SK-N-SH treated with all-trans-retinoic acid at 6 μM for 48 hours (cell line): ENCODE measurements around the gene CD244.

Experiments used
- CSRNP3 ChIP-seq: fragments of 250-450 bp; sonication (Bioruptor Pico); IDR thresholded peaks from 2 replicates; pipeline ENCODE4 v1.5.1; 2021; ENCODE audit warnings: mild to moderate bottlenecking, moderate library complexity
- ESRRG ChIP-seq: fragments of 250-450 bp; sonication (Bioruptor Pico); IDR thresholded peaks from 2 replicates; pipeline ENCODE4 v1.6.1; 2021; ENCODE audit warnings: mild to moderate bottlenecking
- PATZ1 ChIP-seq: fragments of 250-450 bp; sonication (Bioruptor Pico); IDR thresholded peaks from 2 replicates; pipeline ENCODE4 v1.8.0; 2020; ENCODE audit warnings: mild to moderate bottlenecking, moderate library complexity, borderline replicate concordance
- POU6F1 ChIP-seq: fragments of 250-450 bp; sonication (Bioruptor Pico); IDR thresholded peaks from 2 replicates; pipeline ENCODE4 v1.8.0; 2021; ENCODE audit warnings: low read depth, mild to moderate bottlenecking, moderate library complexity, borderline replicate concordance
- RARB ChIP-seq: fragments of 250-450 bp; sonication (Bioruptor Pico); IDR thresholded peaks from 2 replicates; pipeline ENCODE4 v1.8.0; 2021; ENCODE audit warnings: mild to moderate bottlenecking, moderate library complexity
- SNAI2 ChIP-seq: fragments of 250-450 bp; sonication (Bioruptor Pico); IDR thresholded peaks from 2 replicates; pipeline ENCODE4 v1.5.0; 2020; ENCODE audit warnings: mild to moderate bottlenecking, moderate library complexity
- ZFP30 ChIP-seq: fragments of 450-650 bp; formaldehyde crosslinking; IDR thresholded peaks from 2 replicates; pipeline ENCODE4 v1.5.0; 2022; ENCODE audit warnings: mild to moderate bottlenecking, moderate library complexity
- ZNF565 ChIP-seq: fragments of 450-650 bp; formaldehyde crosslinking; conservative IDR thresholded peaks from 2 replicates; pipeline ENCODE4 v1.5.0; 2020; ENCODE audit warnings: low read depth, mild to moderate bottlenecking, moderate library complexity
- ZNF70 ChIP-seq: fragments of 450-650 bp; formaldehyde crosslinking; IDR thresholded peaks from 2 replicates; pipeline ENCODE4 v1.5.0; 2020; ENCODE audit warnings: mild to moderate bottlenecking, moderate library complexity
- ZNF8 ChIP-seq: fragments of 450-650 bp; formaldehyde crosslinking; IDR thresholded peaks from 2 replicates; pipeline ENCODE4 v1.5.0; 2020; ENCODE audit warnings: mild to moderate bottlenecking, moderate library complexity

GRCh38 chr1:160853754-160854153, 8.9 kb downstream of the CD244 start:
- TF ChIP-seq RARB (CRISPR knock-in tag), result no peak
- TF ChIP-seq SNAI2 (CRISPR knock-in tag), result no peak
- no peak for TF ChIP-seq CSRNP3 (CRISPR knock-in tag)
- TF ChIP-seq ZNF70 (CRISPR knock-in tag), result no peak
- no peak for TF ChIP-seq POU6F1
- no peak for TF ChIP-seq PATZ1 (CRISPR knock-in tag)
- no peak for TF ChIP-seq ZNF8 (CRISPR knock-in tag)
- TF ChIP-seq ZNF565 (CRISPR knock-in tag), result no peak
- TF ChIP-seq ESRRG, result no peak
- TF ChIP-seq ZFP30, result no peak
